ENCODE results near the gene GOLGB1.
A peak's percentile ranks its signal among the peaks of the same experiment; 100 is the strongest.

Gene GOLGB1

GRCh38 chr3:121724130-121724529 is 25.4 kb downstream of the GOLGB1 start:
- no peak for TF ChIP-seq CTCF (IDR thresholded peaks at IDR 0.05; ENCODE audit: insufficient read depth, low read depth, low read length, missing control alignments)
- no peak overlapping the region for H3K4me3 ChIP-seq (ENCODE audit: low read depth, low read length)
- DNase-seq (ENCODE audit: low read depth), result peak; percentile 52

- no peak for TF ChIP-seq CTCF (IDR thresholded peaks at IDR 0.05; ENCODE audit: insufficient read depth, low read depth, low read length, missing control alignments)
- no peak for DNase-seq (ENCODE audit: low read depth)
- H3K4me3 ChIP-seq (ENCODE audit: low read depth, low read length), result no peak overlapping the region
Measured at GRCh38 chr3:121723485-121723884, 26.1 kb downstream of the GOLGB1 start.

- DNase-seq (ENCODE audit: low read depth), result no peak
- no peak for TF ChIP-seq CTCF (IDR thresholded peaks at IDR 0.05; ENCODE audit: insufficient read depth, low read depth, low read length, missing control alignments)
- H3K4me3 ChIP-seq (ENCODE audit: low read depth, low read length), result no peak overlapping the region
Measured at GRCh38 chr3:121722411-121722810, 27.1 kb downstream of the GOLGB1 start.

- TF ChIP-seq CTCF (IDR thresholded peaks at IDR 0.05; ENCODE audit: insufficient read depth, low read depth, low read length, missing control alignments), result no peak
- no peak for DNase-seq (ENCODE audit: low read depth)
- no peak overlapping the region for H3K4me3 ChIP-seq (ENCODE audit: low read depth, low read length)
Measured at GRCh38 chr3:121720163-121720562, 29.4 kb downstream of the GOLGB1 start.

GRCh38 chr3:121719423-121719822 is 30.1 kb downstream of the GOLGB1 start:
- no peak for DNase-seq (ENCODE audit: low read depth)
- TF ChIP-seq CTCF (IDR thresholded peaks at IDR 0.05; ENCODE audit: insufficient read depth, low read depth, low read length, missing control alignments), result no peak
- H3K4me3 ChIP-seq (ENCODE audit: low read depth, low read length), result no peak overlapping the region

GRCh38 chr3:121718205-121718846 is 31.2 kb downstream of the GOLGB1 start:
- H3K4me3 ChIP-seq (ENCODE audit: low read depth, low read length), result no peak overlapping the region
- no peak for TF ChIP-seq CTCF (IDR thresholded peaks at IDR 0.05; ENCODE audit: insufficient read depth, low read depth, low read length, missing control alignments)
- no peak for DNase-seq (ENCODE audit: low read depth)

- TF ChIP-seq CTCF (IDR thresholded peaks at IDR 0.05; ENCODE audit: insufficient read depth, low read depth, low read length, missing control alignments), result no peak
- DNase-seq (ENCODE audit: low read depth), result no peak
Measured at GRCh38 chr3:121710347-121710746, 39.2 kb downstream of the GOLGB1 start.

More at GRCh38 chr3:121710347-121710746, 39.2 kb downstream of the GOLGB1 start:
- no peak overlapping the region for H3K4me3 ChIP-seq (ENCODE audit: low read depth, low read length)
